Stimulated activated CD8-positive, alpha-beta memory T cell treated with anti-CD3 and anti-CD28 coated beads, Interleukin-15, amount 100 ng/mL, for 24 hours (primary cell): ENCODE results near the gene SERPINI1.

Experiments
- DNase-seq: peaks from one replicate; pipeline ENCODE4 v3.0.0-alpha.2; 2020; ENCODE audit warnings: low read depth

Gene SERPINI1

GRCh38 chr3:167851171-167851570 lies 115.7 kb downstream of the SERPINI1 start:
- DNase-seq: no peak

- DNase-seq: no peak
These were observed 116.2 kb downstream of the SERPINI1 start for GRCh38 chr3:167851749-167852148.

DNA sequence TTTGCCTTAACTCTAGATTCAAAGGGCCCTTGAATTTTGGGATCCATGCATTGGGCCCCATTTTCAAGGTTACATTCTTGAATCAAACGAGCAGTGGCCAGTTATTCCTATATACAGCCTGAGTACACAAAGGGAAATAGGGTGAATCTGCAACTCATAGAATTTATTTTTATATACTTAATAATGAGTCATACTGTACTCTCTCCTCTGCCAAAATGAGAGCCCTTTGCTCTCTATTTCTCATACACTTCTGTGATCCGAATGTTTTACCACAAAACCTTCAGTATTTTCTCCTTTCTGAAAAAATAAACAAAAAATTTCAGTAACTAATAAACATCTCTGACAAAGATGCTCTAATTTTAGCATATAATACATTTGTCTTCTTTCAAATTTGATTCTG lies 116.7 kb downstream of the SERPINI1 start:
- DNase-seq: no peak

GRCh38 chr3:167854063-167854462 lies 118.5 kb downstream of the SERPINI1 start:
- no peak for DNase-seq

DNA sequence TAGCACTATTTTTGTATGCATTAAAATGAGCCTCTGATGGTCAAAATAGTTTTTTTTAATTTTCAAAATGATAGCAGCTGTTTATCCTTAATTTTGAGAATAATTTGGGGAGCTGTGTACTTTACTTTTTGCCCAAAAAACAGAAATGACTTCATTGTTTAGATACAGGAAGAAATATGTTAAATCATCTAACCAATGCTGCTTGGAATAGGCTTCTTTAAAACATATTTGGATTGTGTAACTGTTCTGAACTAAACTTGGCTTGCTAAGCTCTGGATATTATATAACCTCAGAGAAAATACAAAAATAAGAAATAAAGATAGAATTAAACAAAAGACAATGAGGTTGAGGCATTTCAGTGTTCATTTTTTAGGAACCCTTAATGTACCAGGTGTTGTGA lies 119.3 kb downstream of the SERPINI1 start:
- no peak for DNase-seq

DNA sequence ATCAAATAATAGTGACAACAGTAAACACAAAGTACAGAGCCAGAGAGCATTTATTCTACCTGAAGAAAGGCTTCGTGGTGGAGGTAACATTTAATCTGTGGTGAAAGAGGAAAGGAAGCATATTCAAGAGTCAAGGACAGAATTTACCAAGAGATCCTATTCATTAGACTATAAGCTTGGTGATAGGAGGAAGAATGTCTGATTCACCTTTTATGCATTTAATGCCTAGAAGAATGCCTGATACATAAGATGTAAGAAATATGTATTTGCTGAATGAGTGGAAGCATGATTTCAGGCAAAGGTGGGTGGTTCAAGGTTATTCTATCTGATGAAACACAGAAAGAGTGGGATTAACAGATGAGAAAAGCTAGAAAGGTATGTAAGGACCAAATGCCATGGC lies 119.8 kb downstream of the SERPINI1 start:
- no peak for DNase-seq

DNA sequence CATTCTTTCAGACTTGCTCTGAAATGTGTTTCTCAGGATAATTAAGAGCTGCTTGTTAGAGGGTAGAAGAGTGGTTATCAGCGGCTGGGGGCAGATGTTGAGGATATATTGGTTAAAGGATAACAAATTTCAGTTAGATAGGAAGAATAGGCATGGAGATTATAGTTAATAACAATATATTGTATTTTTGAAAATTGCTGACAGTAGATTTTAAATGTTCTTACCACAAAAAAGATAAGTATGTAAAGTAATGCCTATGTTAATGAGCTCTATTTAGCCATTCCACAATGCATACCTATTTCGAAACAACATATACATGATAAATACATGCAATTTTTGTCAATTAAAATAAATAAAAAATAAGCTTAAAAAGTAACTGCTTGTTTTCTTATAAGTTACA lies 123.3 kb downstream of the SERPINI1 start:
- DNase-seq: no peak

DNA sequence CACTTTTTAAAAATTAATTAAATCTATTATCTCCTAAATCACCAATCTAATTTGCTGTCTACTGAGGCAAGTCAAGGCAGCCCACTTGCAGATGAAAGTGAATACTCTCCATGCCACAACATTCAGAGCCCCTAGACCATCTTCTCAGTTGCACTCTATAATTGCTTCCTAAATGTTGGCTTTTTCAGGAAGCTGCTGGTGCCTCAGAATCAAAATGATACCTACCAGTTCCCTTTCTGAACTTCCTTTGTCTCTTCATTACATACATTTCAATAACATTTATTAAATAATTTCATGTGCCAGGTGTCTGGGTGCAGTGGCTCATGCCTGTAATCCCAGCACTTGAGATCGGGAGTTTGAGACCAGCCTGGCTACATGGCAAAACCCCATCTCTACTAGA lies 124.1 kb downstream of the SERPINI1 start:
- no peak for DNase-seq

- no peak for DNase-seq
These were observed 126.1 kb downstream of the SERPINI1 start for GRCh38 chr3:167861649-167862048.

DNA sequence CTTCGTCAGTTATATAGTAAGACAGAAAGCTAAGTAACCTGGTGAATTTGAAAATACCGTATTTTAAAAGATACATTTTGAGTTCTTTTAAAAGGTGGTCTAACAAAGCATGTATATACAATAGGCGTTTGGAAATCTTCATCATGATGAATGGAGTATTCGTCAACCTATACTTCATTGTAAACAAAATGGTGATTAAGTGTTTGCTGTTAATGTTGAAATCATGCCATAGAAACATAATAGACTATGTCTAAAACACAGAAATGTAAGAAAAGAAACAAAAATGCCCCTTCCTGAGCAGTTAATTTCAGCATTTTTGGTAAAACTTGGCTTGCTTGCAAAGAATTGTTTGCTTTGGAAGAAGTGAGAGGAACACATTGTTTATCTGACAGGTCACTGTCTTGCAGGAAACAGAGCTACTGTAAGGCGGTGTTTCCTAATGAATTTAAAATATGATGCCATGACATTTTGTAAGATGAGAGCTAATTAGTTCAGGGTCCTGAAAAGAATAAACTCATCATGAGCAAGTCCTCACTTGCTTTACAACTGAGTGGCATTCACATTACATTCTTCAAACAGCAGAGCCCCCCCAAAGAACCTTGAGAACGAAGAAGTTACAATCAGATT lies 126.7 kb downstream of the SERPINI1 start:
- DNase-seq: no peak

- no peak for DNase-seq
These were observed 128.5 kb downstream of the SERPINI1 start for GRCh38 chr3:167863811-167864551.

- no peak for DNase-seq
These were observed 129.0 kb downstream of the SERPINI1 start for GRCh38 chr3:167864552-167864874.

DNA sequence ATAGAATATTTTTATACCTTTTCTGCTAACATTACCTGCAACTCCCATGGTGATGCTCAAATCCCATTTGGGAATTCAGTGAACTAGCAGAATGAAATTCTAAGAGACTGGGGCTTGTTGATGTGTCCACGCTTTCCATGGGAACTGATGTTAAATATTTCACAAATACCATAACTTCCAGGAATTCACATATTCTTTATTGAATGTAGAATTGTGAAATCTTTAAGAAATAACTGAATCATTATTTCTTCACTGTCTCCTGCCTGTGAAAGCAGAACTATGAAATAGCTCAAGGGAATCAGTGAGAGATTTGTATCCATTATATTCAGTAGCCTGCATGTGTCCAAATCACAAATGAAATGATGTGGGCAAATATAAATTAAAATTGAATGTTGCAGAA lies 130.8 kb downstream of the SERPINI1 start:
- DNase-seq: no peak

DNA sequence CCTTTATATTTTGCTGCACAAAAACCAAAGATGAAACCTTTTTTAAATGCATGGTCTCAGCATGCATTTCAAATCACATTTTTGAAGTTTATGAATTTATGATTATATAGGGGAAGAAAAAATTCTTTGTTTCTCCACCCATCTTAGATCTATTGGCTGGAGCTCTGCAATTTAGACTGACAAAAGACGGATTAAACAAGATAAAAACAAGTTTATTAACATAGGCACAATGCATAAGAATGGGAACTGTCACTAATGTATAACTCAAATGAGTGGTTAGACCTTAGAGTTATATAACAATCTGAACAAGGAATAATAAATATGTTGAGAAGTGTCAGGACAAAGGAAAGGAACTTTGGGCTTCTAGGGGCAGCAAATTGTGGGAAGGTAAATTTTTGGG lies 132.5 kb downstream of the SERPINI1 start:
- no peak for DNase-seq

DNA sequence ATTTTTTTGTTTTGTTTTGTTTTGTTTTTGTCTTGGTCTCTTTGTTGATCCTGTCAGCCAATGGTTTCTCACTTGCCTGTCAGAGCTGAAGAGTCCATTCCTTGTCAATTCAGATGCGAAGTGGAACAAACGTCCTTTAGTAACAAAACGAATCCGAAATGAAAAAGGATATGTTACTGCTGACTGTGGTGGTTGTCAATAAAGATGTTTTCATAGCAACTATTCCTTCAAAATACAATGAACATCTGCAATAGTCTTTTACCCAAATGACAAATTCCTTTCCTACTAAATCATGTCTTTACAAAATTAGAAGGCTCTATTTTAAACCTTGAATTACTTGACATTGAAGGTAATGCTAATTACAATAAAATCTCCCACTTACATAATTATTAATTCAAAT lies 134.7 kb downstream of the SERPINI1 start:
- DNase-seq: no peak

DNA sequence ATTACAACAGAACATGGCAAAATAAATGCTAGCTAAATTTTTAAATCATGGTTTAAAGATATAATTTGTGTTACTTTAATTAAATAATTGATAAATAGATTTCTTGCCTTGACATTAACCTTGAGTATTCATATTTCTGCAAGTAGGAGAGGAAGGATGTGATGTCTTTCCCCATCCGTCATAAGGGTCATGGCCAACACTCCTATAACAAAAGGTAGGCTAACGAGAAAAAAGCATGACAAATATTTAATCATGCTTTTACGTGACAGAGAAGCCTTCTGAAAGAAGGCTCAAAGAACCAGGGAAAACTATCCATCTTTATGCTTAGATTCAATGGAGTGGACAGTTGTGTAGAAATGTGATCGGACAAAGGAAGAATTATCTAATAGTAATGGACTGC lies 135.2 kb downstream of the SERPINI1 start:
- no peak for DNase-seq

GRCh38 chr3:167872032-167872431 lies 136.5 kb downstream of the SERPINI1 start:
- no peak for DNase-seq

GRCh38 chr3:167872941-167873340 lies 137.4 kb downstream of the SERPINI1 start:
- no peak for DNase-seq

- no peak for DNase-seq
These were observed 139.3 kb downstream of the SERPINI1 start for GRCh38 chr3:167874671-167875372.
